ENCODE results near the gene RIOK2. TPM values are rescaled to one million over a fixed set of nuclear protein-coding genes. Genes with fewer than 3 reads are reported as not detected.

The RIOK2 gene
- total and polyA plus RNA-seq, 2 of the 8 experiments (the other 6 are each of a cell fraction or from before 2014, with no cell fraction given), result 5.4 to 35.0 TPM

- TF ChIP-seq RNF2 (IDR thresholded peaks at IDR 0.05; ENCODE audit: borderline replicate concordance, low read depth, low read length, missing control alignments, poor library complexity, severe bottlenecking) (no peak), SIN3A (conservative IDR thresholded peaks at IDR 0.05 in 1 of 2, IDR thresholded peaks at IDR 0.05 in 1 of 2; ENCODE audit: low read depth in 1 of 2, low read length in 2 of 2) (no peak), TAF7 (optimal IDR thresholded peaks at IDR 0.05; ENCODE audit: borderline replicate concordance, low read depth, low read length) (no peak), BACH1 (IDR thresholded peaks at IDR 0.05; ENCODE audit: low read length) (no peak), NANOG (IDR thresholded peaks at IDR 0.05; ENCODE audit: insufficient read depth, low read depth, low read length, poor library complexity, severe bottlenecking) (no peak), SP2 (IDR thresholded peaks at IDR 0.05; ENCODE audit: low read length) (no peak), E2F6 (IDR thresholded peaks at IDR 0.05) (no peak), CEBPB (IDR thresholded peaks at IDR 0.05; ENCODE audit: low read depth, low read length) (no peak), KDM5A (IDR thresholded peaks at IDR 0.05; ENCODE audit: low read length) (no peak), PHF8 (conservative IDR thresholded peaks at IDR 0.05; ENCODE audit: low read depth, low read length) (no peak), POU5F1 (IDR thresholded peaks at IDR 0.05; ENCODE audit: low read depth, low read length) (no peak)
- Histone ChIP-seq H2AFZ (ENCODE audit: low read length) (no peak overlapping the region), H3K14ac (ENCODE audit: insufficient read length) (no peak overlapping the region), H2BK5ac (ENCODE audit: low read depth, low read length) (no peak overlapping the region), H3K4me3 (ENCODE audit: extremely low read depth in 1 of 4, insufficient read depth in 2 of 4, low read depth in 3 of 4, low read length in 4 of 4) (no peak overlapping the region), H4K20me1 (replicated peaks in 1 of 2; ENCODE audit: control insufficient read depth in 1 of 2, insufficient read depth in 2 of 2, low read length in 2 of 2) (peaks cover 1 to 2% of the 10 kb centered on the region in 2 experiments), H4K8ac (ENCODE audit: extremely low read depth, insufficient read depth, low read length) (no peak overlapping the region), H3K4me1 (replicated peaks in 1 of 4; ENCODE audit: control insufficient read depth in 3 of 4, insufficient read depth in 4 of 4, low read length in 3 of 4) (no peaks in the 10 kb centered on the region), H2BK15ac (ENCODE audit: low read length) (no peak overlapping the region), H2BK120ac (replicated peaks; ENCODE audit: low read depth, low read length) (no peak overlapping the region), H3K23me2 (ENCODE audit: low read depth, low read length) (no peaks in the 10 kb centered on the region), H3K36me3 (ENCODE audit: control insufficient read depth in 2 of 4, insufficient read depth in 4 of 4, low read length in 3 of 4) (peaks cover 9 to 80% (median 40%) of the 10 kb centered on the region in 4 experiments; a peak in 7 of 8 replicates), H3K9ac (replicated peaks in 1 of 4; ENCODE audit: extremely low read depth in 1 of 4, low read depth in 3 of 4, low read length in 3 of 4) (no peak overlapping the region), H3K4ac (replicated peaks; ENCODE audit: insufficient read length, low read depth, low read length) (no peak overlapping the region), H4K91ac (replicated peaks; ENCODE audit: insufficient read length, low read length) (no peak overlapping the region), H2AK5ac (ENCODE audit: low read depth, low read length) (no peak overlapping the region), H3K27me3 (replicated peaks in 1 of 4; ENCODE audit: control insufficient read depth in 3 of 4, extremely low read depth in 1 of 4, insufficient read depth in 3 of 4, low read length in 3 of 4) (no peaks in the 10 kb centered on the region), H3K4me2 (ENCODE audit: insufficient read depth in 1 of 2, low read depth in 2 of 2, low read length in 2 of 2) (no peak overlapping the region), H2BK12ac (ENCODE audit: low read depth, low read length) (no peak overlapping the region), H3K56ac (replicated peaks; ENCODE audit: insufficient read length, low read depth, low read length) (no peak overlapping the region), H3K79me1 (ENCODE audit: low read depth, low read length) (no peaks in the 10 kb centered on the region), H3K18ac (ENCODE audit: extremely low read depth, low read length) (no peak overlapping the region), H3K27ac (ENCODE audit: low read depth, low read length) (no peak overlapping the region), H3K9me3 (ENCODE audit: insufficient read depth in 2 of 2, low read depth in 1 of 2, low read length in 1 of 2) (no peaks in the 10 kb centered on the region), H3K23ac (ENCODE audit: insufficient read length) (no peak overlapping the region), H4K5ac (ENCODE audit: insufficient read length, low read depth, low read length) (no peak overlapping the region), H2BK20ac (ENCODE audit: low read length) (no peak overlapping the region), H3K79me2 (ENCODE audit: control insufficient read depth in 1 of 2, insufficient read depth in 2 of 2, low read length in 2 of 2) (no peaks in the 10 kb centered on the region)
- DNase-seq (ENCODE audit: low read depth in 1 of 2, low spot score in 2 of 2), result no peak
- FAIRE-seq, result no peak
- 79% methylated on average over 6 of the region's 6 CpGs; no CpG with 5 or more reads in 1 of the 2 experiments for WGBS, 2 experiments (ENCODE audit: extremely low coverage in 1 of 2, insufficient coverage in 1 of 2, insufficient read length in 1 of 2, insufficient replicate concordance in 2 of 2, low coverage in 1 of 2, low lambda C conversion rate in 2 of 2, missing lambda C conversion rate in 1 of 2)
- ChIA-PET POLR2A (ENCODE audit: partially characterized antibody) (no interaction called here), CTCF (ENCODE audit: partially characterized antibody) (interaction anchor here (0.9 kb wide), 1 partner anchor 417 kb away, joined by 3 read pairs; no protein-coding TSS in a partner anchor)
Observed at GRCh38 chr5:97167435-97167834, 15.6 kb downstream of the RIOK2 start.
